ENCODE data around the gene ZNF701. TPM values are rescaled to one million over a fixed set of nuclear protein-coding genes. Genes with fewer than 3 reads are reported as not detected.
A peak's percentile ranks its signal among the peaks of the same experiment; 100 is the strongest.
"Not testable (repeated sequence)": the region's sequence is repeated elsewhere in the genome, so short reads cannot be mapped to it uniquely, and the experiment has no call there.

The ZNF701 gene
- polyA plus RNA-seq, 3 donors: 4.8 to 8.2 (median 5.6) TPM

- peaks cover 36 to 73% (median 67%) of the 10 kb centered on the region in 7 donors for H3K9me3 Mint-ChIP-seq
- TF ChIP-seq, protein P1, sequence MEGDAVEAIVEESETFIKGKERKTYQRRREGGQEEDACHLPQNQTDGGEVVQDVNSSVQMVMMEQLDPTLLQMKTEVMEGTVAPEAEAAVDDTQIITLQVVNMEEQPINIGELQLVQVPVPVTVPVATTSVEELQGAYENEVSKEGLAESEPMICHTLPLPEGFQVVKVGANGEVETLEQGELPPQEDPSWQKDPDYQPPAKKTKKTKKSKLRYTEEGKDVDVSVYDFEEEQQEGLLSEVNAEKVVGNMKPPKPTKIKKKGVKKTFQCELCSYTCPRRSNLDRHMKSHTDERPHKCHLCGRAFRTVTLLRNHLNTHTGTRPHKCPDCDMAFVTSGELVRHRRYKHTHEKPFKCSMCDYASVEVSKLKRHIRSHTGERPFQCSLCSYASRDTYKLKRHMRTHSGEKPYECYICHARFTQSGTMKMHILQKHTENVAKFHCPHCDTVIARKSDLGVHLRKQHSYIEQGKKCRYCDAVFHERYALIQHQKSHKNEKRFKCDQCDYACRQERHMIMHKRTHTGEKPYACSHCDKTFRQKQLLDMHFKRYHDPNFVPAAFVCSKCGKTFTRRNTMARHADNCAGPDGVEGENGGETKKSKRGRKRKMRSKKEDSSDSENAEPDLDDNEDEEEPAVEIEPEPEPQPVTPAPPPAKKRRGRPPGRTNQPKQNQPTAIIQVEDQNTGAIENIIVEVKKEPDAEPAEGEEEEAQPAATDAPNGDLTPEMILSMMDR (IDR thresholded peaks at IDR 0.05): peak; percentile 50
- peak overlapping the region in 6 of 7 donors; percentile 54 to 86 (median 78) for H3K27ac Mint-ChIP-seq
- Histone ChIP-seq H3K27ac (ENCODE audit: low read depth in 1 of 2, low read length in 2 of 2) (peak overlapping the region in 1 of 2 donors; percentile 66), H3K4me3 (replicated peaks in 1 of 3; ENCODE audit: low read depth in 2 of 3, low read length in 3 of 3) (peak overlapping the region; percentile 54 to 79 (median 72)), H3K4me2 (replicated peaks; ENCODE audit: extremely low read depth, low read length, poor library complexity, severe bottlenecking) (peak overlapping the region; percentile 97), H3K9ac (ENCODE audit: insufficient read depth, low read length, poor library complexity, severe bottlenecking) (peak overlapping the region; percentile 56), H3K36me3 (replicated peaks in 1 of 2; ENCODE audit: control insufficient read depth in 1 of 2, insufficient read depth in 2 of 2, low read length in 2 of 2) (peaks cover 0 to 24% of the 10 kb centered on the region in 2 donors), H4K20me1 (ENCODE audit: insufficient read depth, low read length) (no peaks in the 10 kb centered on the region), H3K79me2 (ENCODE audit: insufficient read depth, low read length) (peaks cover 27% of the 10 kb centered on the region), H3K4me1 (ENCODE audit: control insufficient read depth in 1 of 2, insufficient read depth in 2 of 2, low read length in 2 of 2) (peaks cover 14 to 19% of the 10 kb centered on the region in 2 donors), H2AFZ (ENCODE audit: insufficient read depth, low read depth, low read length, poor library complexity, severe bottlenecking) (peak overlapping the region; percentile 80), H3K27me3 (ENCODE audit: control insufficient read depth in 2 of 2, insufficient read depth in 2 of 2, low read length in 2 of 2) (no peaks in the 10 kb centered on the region), H3K9me3 (replicated peaks in 1 of 2; ENCODE audit: control insufficient read depth in 1 of 2, insufficient read depth in 1 of 2, low read length in 2 of 2) (peaks cover 50 to 68% of the 10 kb centered on the region in 2 donors)
- intact Hi-C loops (cut with micrococcal nuclease): loop anchor here (2.0 to 5.0 kb wide), 2 partner anchors 36 to 74 kb away; partner anchors contain the start of genes ZNF83 (in 2 of the 2) and ZNF808 (in 1 of the 2)
- peak; percentile 78 to 84 (median 79) for DNase-seq
- peaks cover 27% of the 10 kb centered on the region for H3K4me1 Mint-ChIP-seq
- H3K27me3 Mint-ChIP-seq (ENCODE audit: low read depth in 3 of 3): peaks cover 0 to 2% (median 2%) of the 10 kb centered on the region in 3 donors
- under 1% methylated on average over 53 of the region's 62 CpGs for WGBS (ENCODE audit: insufficient coverage)
- peak overlapping the region; percentile 92 to 93 for H3K4me3 Mint-ChIP-seq
- peaks cover 16 to 36% of the 10 kb centered on the region in 2 donors for H3K36me3 Mint-ChIP-seq
Observed at GRCh38 chr19:52601025-52601973, 31.2 kb downstream of the ZNF701 start.

GRCh38 chr19:52601974-52602366 lies 31.9 kb downstream of the ZNF701 start:
- H3K9me3 Mint-ChIP-seq: peaks cover 35 to 74% (median 68%) of the 10 kb centered on the region in 7 donors
- H3K9ac ChIP-seq (ENCODE audit: insufficient read depth, low read length, poor library complexity, severe bottlenecking): peak overlapping the region; percentile 56

More at GRCh38 chr19:52601974-52602366, 31.9 kb downstream of the ZNF701 start:
- H3K27ac ChIP-seq (ENCODE audit: low read depth in 1 of 2, low read length in 2 of 2); H3K27me3 Mint-ChIP-seq (ENCODE audit: low read depth in 3 of 3); H4K20me1 ChIP-seq (ENCODE audit: insufficient read depth, low read length); H3K27me3 ChIP-seq (ENCODE audit: control insufficient read depth in 2 of 2, insufficient read depth in 2 of 2, low read length in 2 of 2); DNase-seq: not testable (repeated sequence)
- peak overlapping the region; percentile 80 for H2AFZ ChIP-seq (ENCODE audit: insufficient read depth, low read depth, low read length, poor library complexity, severe bottlenecking)
- H3K79me2 ChIP-seq (ENCODE audit: insufficient read depth, low read length): peaks cover 31% of the 10 kb centered on the region
- peaks cover 0 to 21% of the 10 kb centered on the region in 2 donors for H3K36me3 ChIP-seq (replicated peaks in 1 of 2; ENCODE audit: control insufficient read depth in 1 of 2, insufficient read depth in 2 of 2, low read length in 2 of 2)
- Mint-ChIP-seq H3K27ac (peak overlapping the region in 4 of 7 donors; percentile 54 to 79 (median 71)), H3K4me3 (peak overlapping the region; percentile 92 to 93), H3K4me1 (peaks cover 27% of the 10 kb centered on the region), H3K36me3 (peaks cover 17 to 36% of the 10 kb centered on the region in 2 donors)
- H3K9me3 ChIP-seq (replicated peaks in 1 of 2; ENCODE audit: control insufficient read depth in 1 of 2, insufficient read depth in 1 of 2, low read length in 2 of 2): peaks cover 56 to 68% of the 10 kb centered on the region in 2 donors
- H3K4me2 ChIP-seq (replicated peaks; ENCODE audit: extremely low read depth, low read length, poor library complexity, severe bottlenecking): peak overlapping the region; percentile 97
- WGBS (ENCODE audit: insufficient coverage): 100% methylated on average over 2 of the region's 3 CpGs
- H3K4me3 ChIP-seq (replicated peaks in 1 of 3; ENCODE audit: low read depth in 2 of 3, low read length in 3 of 3): peak overlapping the region; percentile 54 to 79 (median 72)
- peaks cover 14 to 19% of the 10 kb centered on the region in 2 donors for H3K4me1 ChIP-seq (ENCODE audit: control insufficient read depth in 1 of 2, insufficient read depth in 2 of 2, low read length in 2 of 2)
- intact Hi-C loops (cut with micrococcal nuclease): loop anchor here (2.0 to 5.0 kb wide), 2 partner anchors 35 to 75 kb away; partner anchors contain the start of genes ZNF83 (in 2 of the 2) and ZNF808 (in 1 of the 2)

All from CD14-positive monocyte (primary cell).